Measurements from ENCODE around the gene PHLDB2. TPM values are rescaled to one million over a fixed set of nuclear protein-coding genes. Genes with fewer than 3 reads are reported as not detected.

Gene PHLDB2
- total RNA-seq, 1 donor from 2014 or later, result 54.3 TPM

- Histone ChIP-seq H3K9me3 (ENCODE audit: control insufficient read depth in 3 of 3, low read length in 3 of 3) (no peaks in the 10 kb centered on the region), H3K27ac (ENCODE audit: low read depth, low read length) (no peak overlapping the region), H3K36me3 (ENCODE audit: control insufficient read depth in 3 of 3, insufficient read depth in 3 of 3, low read length in 3 of 3) (peaks cover 0 to 5% (median 0%) of the 10 kb centered on the region in 3 donors), H3K4me1 (ENCODE audit: control insufficient read depth in 3 of 3, insufficient read depth in 3 of 3, low read length in 3 of 3) (peaks cover 0 to 1% (median 0%) of the 10 kb centered on the region in 3 donors), H3K27me3 (ENCODE audit: control insufficient read depth in 3 of 3, insufficient read depth in 3 of 3, low read length in 3 of 3) (no peaks in the 10 kb centered on the region), H3K9ac (ENCODE audit: low read depth in 1 of 3, low read length in 3 of 3) (no peak overlapping the region), H3K4me3 (ENCODE audit: low read length in 3 of 3) (no peak overlapping the region)
These were observed 102.5 kb downstream of the PHLDB2 start for GRCh38 chr3:111961461-111962164.

DNA sequence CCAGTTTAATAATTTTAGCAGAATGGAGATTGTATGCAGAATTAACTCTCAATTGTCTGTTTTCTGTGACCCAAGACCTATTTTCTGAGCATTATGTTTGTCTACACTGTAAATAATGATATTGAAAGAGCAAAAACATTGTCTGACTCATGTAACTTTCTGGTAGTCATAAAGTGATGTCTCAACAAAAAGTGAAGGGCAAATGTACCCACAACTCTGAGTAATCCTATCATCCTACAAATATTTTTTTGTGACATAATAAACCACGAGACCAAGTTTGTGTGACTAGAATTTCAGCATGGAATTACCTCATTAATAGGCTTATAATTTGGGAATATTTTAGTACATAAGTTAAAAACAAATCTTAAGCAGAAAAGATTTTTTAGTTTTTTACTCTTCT lies 104.4 kb downstream of the PHLDB2 start:
- Histone ChIP-seq H3K9ac (ENCODE audit: low read depth in 1 of 3, low read length in 3 of 3) (no peak overlapping the region), H3K27ac (ENCODE audit: low read depth, low read length) (no peak overlapping the region), H3K9me3 (ENCODE audit: control insufficient read depth in 3 of 3, low read length in 3 of 3) (no peaks in the 10 kb centered on the region), H3K4me1 (ENCODE audit: control insufficient read depth in 3 of 3, insufficient read depth in 3 of 3, low read length in 3 of 3) (no peaks in the 10 kb centered on the region), H3K4me3 (ENCODE audit: low read length in 3 of 3) (no peak overlapping the region), H3K36me3 (ENCODE audit: control insufficient read depth in 3 of 3, insufficient read depth in 3 of 3, low read length in 3 of 3) (peaks cover 0 to 5% (median 0%) of the 10 kb centered on the region in 3 donors), H3K27me3 (ENCODE audit: control insufficient read depth in 3 of 3, insufficient read depth in 3 of 3, low read length in 3 of 3) (no peaks in the 10 kb centered on the region)

- H3K4me3 ChIP-seq (ENCODE audit: low read length in 3 of 3), result no peak overlapping the region
- no peaks in the 10 kb centered on the region for H3K4me1 ChIP-seq (ENCODE audit: control insufficient read depth in 3 of 3, insufficient read depth in 3 of 3, low read length in 3 of 3)
- H3K36me3 ChIP-seq (ENCODE audit: control insufficient read depth in 3 of 3, insufficient read depth in 3 of 3, low read length in 3 of 3), result peaks cover 0 to 7% (median 0%) of the 10 kb centered on the region in 3 donors
- H3K27ac ChIP-seq (ENCODE audit: low read depth, low read length), result no peak overlapping the region
- H3K27me3 ChIP-seq (ENCODE audit: control insufficient read depth in 3 of 3, insufficient read depth in 3 of 3, low read length in 3 of 3), result no peaks in the 10 kb centered on the region
- no peaks in the 10 kb centered on the region for H3K9me3 ChIP-seq (ENCODE audit: control insufficient read depth in 3 of 3, low read length in 3 of 3)
- H3K9ac ChIP-seq (ENCODE audit: low read depth in 1 of 3, low read length in 3 of 3), result no peak overlapping the region
These were observed 106.4 kb downstream of the PHLDB2 start for GRCh38 chr3:111965484-111965883.

DNA sequence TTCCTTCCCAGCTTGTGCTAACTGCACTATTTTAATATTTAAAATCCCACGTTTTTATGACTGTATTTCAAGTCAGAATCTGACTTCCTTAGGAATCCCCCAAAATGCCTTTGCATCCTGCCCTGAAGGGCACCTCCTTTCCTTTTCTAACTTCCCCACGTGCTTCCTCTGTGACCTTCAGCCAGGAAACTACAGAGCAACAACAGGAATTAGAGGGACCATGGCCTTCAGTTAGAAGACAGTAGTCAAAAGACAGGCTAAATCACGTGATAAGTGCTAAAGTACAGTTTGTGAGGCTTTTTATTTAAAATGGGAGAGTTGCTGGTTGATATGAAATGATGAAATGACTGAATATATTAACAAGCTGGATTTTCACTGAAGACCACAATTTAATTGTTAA lies 108.0 kb downstream of the PHLDB2 start:
- H3K4me1 ChIP-seq (ENCODE audit: control insufficient read depth in 3 of 3, insufficient read depth in 3 of 3, low read length in 3 of 3), result peaks cover 0 to 9% (median 0%) of the 10 kb centered on the region in 3 donors
- H3K4me3 ChIP-seq (ENCODE audit: low read length in 3 of 3), result no peak overlapping the region
- no peaks in the 10 kb centered on the region for H3K9me3 ChIP-seq (ENCODE audit: control insufficient read depth in 3 of 3, low read length in 3 of 3)
- H3K36me3 ChIP-seq (ENCODE audit: control insufficient read depth in 3 of 3, insufficient read depth in 3 of 3, low read length in 3 of 3), result peaks cover 0 to 6% (median 0%) of the 10 kb centered on the region in 3 donors
- no peak overlapping the region for H3K9ac ChIP-seq (ENCODE audit: low read depth in 1 of 3, low read length in 3 of 3)
- no peak overlapping the region for H3K27ac ChIP-seq (ENCODE audit: low read depth, low read length)
- no peaks in the 10 kb centered on the region for H3K27me3 ChIP-seq (ENCODE audit: control insufficient read depth in 3 of 3, insufficient read depth in 3 of 3, low read length in 3 of 3)

- Histone ChIP-seq H3K4me1 (ENCODE audit: control insufficient read depth in 3 of 3, insufficient read depth in 3 of 3, low read length in 3 of 3) (peaks cover 0 to 9% (median 0%) of the 10 kb centered on the region in 3 donors), H3K27ac (ENCODE audit: low read depth, low read length) (no peak overlapping the region), H3K9me3 (ENCODE audit: control insufficient read depth in 3 of 3, low read length in 3 of 3) (no peaks in the 10 kb centered on the region), H3K4me3 (ENCODE audit: low read length in 3 of 3) (peak overlapping the region in 1 of 3 donors; percentile 23), H3K36me3 (ENCODE audit: control insufficient read depth in 3 of 3, insufficient read depth in 3 of 3, low read length in 3 of 3) (peaks cover 0 to 5% (median 0%) of the 10 kb centered on the region in 3 donors), H3K27me3 (ENCODE audit: control insufficient read depth in 3 of 3, insufficient read depth in 3 of 3, low read length in 3 of 3) (no peaks in the 10 kb centered on the region), H3K9ac (ENCODE audit: low read depth in 1 of 3, low read length in 3 of 3) (no peak overlapping the region)
These were observed 108.7 kb downstream of the PHLDB2 start for GRCh38 chr3:111967651-111968274.

DNA sequence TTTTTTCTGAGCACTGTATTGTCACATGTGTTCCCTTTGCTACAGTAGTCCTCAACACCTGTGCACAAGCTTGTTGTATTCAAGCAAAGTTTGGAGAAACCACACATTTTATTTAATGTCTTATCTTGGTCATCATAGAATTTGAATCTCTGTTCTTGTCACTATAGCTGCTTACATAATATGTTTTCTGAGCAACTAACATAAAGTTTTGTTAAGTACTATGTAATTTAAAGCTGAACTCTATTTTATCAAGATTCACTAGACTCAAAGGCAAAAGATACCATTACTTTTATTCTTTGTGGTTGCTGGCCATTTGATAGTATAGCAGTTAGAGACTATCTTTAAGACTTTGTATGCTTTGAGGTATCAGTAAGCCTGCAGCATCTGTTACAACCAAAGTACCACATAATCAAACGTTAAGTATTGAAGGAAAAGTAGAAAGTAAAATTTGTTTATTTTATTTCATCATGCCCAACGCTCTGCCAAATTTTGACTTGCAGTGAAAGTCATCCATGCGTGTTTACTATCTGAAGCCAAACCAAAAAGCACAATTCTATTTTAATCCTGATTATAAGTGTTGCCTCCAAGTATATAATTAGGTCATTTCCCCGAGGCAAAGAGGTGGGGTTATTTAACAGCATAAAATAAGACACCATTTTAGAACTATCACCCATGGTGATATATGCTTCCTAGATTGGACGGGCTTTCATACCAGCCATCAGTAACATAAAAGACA lies 109.4 kb downstream of the PHLDB2 start:
- Histone ChIP-seq H3K9ac (ENCODE audit: low read depth in 1 of 3, low read length in 3 of 3) (no peak overlapping the region), H3K36me3 (ENCODE audit: control insufficient read depth in 3 of 3, insufficient read depth in 3 of 3, low read length in 3 of 3) (peaks cover 0 to 5% (median 0%) of the 10 kb centered on the region in 3 donors)

DNA sequence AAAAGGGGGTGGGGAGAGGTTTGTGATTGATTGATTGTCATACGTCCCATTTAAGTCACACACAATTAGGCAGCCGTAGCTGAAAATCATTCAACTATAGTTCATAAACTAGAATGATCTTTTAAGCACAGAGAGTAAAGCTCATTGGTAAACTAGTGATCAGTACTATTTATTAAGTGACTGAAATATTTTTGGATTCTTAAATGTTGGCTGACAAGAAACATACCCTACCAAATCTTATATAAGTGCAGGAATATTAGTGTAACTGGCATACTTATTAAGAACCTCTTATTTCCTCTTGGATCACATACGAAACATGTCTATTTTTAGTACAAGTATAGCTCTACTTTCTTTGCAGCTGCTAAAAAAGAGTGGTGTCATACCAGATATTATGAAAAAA lies 111.3 kb downstream of the PHLDB2 start:
- no peak overlapping the region for H3K9ac ChIP-seq (ENCODE audit: low read depth in 1 of 3, low read length in 3 of 3)
- no peak overlapping the region for H3K27ac ChIP-seq (ENCODE audit: low read depth, low read length)
- H3K4me3 ChIP-seq (ENCODE audit: low read length in 3 of 3), result no peak overlapping the region
- peaks cover 0 to 9% (median 0%) of the 10 kb centered on the region in 3 donors for H3K4me1 ChIP-seq (ENCODE audit: control insufficient read depth in 3 of 3, insufficient read depth in 3 of 3, low read length in 3 of 3)
- peaks cover 0 to 5% (median 0%) of the 10 kb centered on the region in 3 donors for H3K36me3 ChIP-seq (ENCODE audit: control insufficient read depth in 3 of 3, insufficient read depth in 3 of 3, low read length in 3 of 3)
- H3K9me3 ChIP-seq (ENCODE audit: control insufficient read depth in 3 of 3, low read length in 3 of 3), result no peaks in the 10 kb centered on the region
- no peaks in the 10 kb centered on the region for H3K27me3 ChIP-seq (ENCODE audit: control insufficient read depth in 3 of 3, insufficient read depth in 3 of 3, low read length in 3 of 3)

More for the DNA sequence above, 109.4 kb downstream of the PHLDB2 start:
- no peak overlapping the region for H3K4me3 ChIP-seq (ENCODE audit: low read length in 3 of 3)
- H3K27ac ChIP-seq (ENCODE audit: low read depth, low read length), result no peak overlapping the region
- H3K4me1 ChIP-seq (ENCODE audit: control insufficient read depth in 3 of 3, insufficient read depth in 3 of 3, low read length in 3 of 3), result peaks cover 0 to 9% (median 0%) of the 10 kb centered on the region in 3 donors
- no peaks in the 10 kb centered on the region for H3K27me3 ChIP-seq (ENCODE audit: control insufficient read depth in 3 of 3, insufficient read depth in 3 of 3, low read length in 3 of 3)
- no peaks in the 10 kb centered on the region for H3K9me3 ChIP-seq (ENCODE audit: control insufficient read depth in 3 of 3, low read length in 3 of 3)

DNA sequence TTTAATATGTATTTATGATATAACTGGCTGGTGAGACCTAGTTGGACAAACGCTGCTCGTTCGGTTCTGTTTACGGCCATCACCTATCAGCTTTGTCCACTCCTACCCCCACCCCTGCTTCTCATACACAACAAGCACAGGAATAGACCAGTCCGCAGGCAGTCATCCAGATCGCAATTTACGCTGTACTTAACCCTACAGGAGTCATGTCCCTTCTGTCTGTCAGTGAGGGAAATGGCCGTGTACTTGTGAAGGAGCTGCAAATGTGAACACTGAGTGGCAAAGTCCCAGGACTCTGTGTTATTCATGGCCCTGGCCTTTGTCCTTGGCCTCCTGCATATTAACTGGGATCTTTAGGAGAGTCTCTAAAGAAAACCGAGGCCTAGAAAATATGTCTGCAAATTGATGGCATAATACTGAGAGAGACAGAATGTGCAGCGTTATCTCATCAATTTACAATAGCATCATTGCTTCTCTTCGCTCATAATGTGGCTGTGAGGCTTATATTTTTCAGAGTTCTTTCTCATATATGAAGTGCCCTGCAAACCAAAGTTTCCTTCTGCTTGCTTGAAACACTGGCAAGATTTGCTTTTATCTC lies 112.6 kb downstream of the PHLDB2 start:
- Histone ChIP-seq H3K4me1 (ENCODE audit: control insufficient read depth in 3 of 3, insufficient read depth in 3 of 3, low read length in 3 of 3) (peaks cover 0 to 9% (median 0%) of the 10 kb centered on the region in 3 donors), H3K9me3 (ENCODE audit: control insufficient read depth in 3 of 3, low read length in 3 of 3) (no peaks in the 10 kb centered on the region), H3K4me3 (ENCODE audit: low read length in 3 of 3) (no peak overlapping the region), H3K27ac (ENCODE audit: low read depth, low read length) (peak overlapping the region; percentile 36), H3K9ac (ENCODE audit: low read depth in 1 of 3, low read length in 3 of 3) (peak overlapping the region in 2 of 3 donors; percentile 34 to 52), H3K27me3 (ENCODE audit: control insufficient read depth in 3 of 3, insufficient read depth in 3 of 3, low read length in 3 of 3) (no peaks in the 10 kb centered on the region), H3K36me3 (ENCODE audit: control insufficient read depth in 3 of 3, insufficient read depth in 3 of 3, low read length in 3 of 3) (peaks cover 0 to 5% (median 0%) of the 10 kb centered on the region in 3 donors)

DNA sequence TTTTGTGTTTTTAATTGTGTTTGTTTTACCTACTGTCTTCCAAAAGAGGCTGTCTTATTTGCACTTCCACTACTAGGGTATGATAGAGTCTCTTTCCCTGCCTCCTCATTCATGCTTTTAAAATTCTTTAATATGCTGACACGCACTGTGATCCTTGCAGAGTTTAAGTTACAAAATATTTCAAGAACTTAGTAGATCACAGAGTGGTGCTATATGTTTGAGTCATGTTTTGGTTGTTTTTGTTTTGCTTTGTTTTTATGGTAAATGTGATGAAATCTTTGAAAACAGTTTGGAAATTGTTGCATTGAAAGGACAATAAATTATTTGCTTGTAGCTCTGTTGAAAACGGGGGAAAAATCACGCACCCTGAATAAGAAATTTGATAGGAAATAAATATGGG lies 113.8 kb downstream of the PHLDB2 start:
- Histone ChIP-seq H3K9ac (ENCODE audit: low read depth in 1 of 3, low read length in 3 of 3) (no peak overlapping the region), H3K27ac (ENCODE audit: low read depth, low read length) (no peak overlapping the region), H3K4me3 (ENCODE audit: low read length in 3 of 3) (no peak overlapping the region), H3K4me1 (ENCODE audit: control insufficient read depth in 3 of 3, insufficient read depth in 3 of 3, low read length in 3 of 3) (peaks cover 0 to 9% (median 0%) of the 10 kb centered on the region in 3 donors), H3K27me3 (ENCODE audit: control insufficient read depth in 3 of 3, insufficient read depth in 3 of 3, low read length in 3 of 3) (no peaks in the 10 kb centered on the region), H3K9me3 (ENCODE audit: control insufficient read depth in 3 of 3, low read length in 3 of 3) (no peaks in the 10 kb centered on the region), H3K36me3 (ENCODE audit: control insufficient read depth in 3 of 3, insufficient read depth in 3 of 3, low read length in 3 of 3) (peaks cover 0 to 5% (median 0%) of the 10 kb centered on the region in 3 donors)

Data from skeletal muscle tissue (tissue), 4 donors.